Coronary artery (tissue), 2 donors: ENCODE measurements around the gene APOL6.

Source experiments
- DNase-seq: peaks from one replicate; pipeline ENCODE4 v3.0.0-alpha.2; 2017; ENCODE audit warnings: low spot score
- H3K27ac ChIP-seq, 2 donors: fragments of 200-600 bp; sonication (generic); one replicate each; pipeline ENCODE4 v1.5.1; 2016 to 2019
- H3K4me3 ChIP-seq: fragments of 200-600 bp; sonication (generic); 2 replicates; pipeline ENCODE4 v1.5.1; 2016; ENCODE audit warnings: mild to moderate bottlenecking, moderate library complexity
- CTCF ChIP-seq: fragments of 200-600 bp; sonication (generic); IDR thresholded peaks from one replicate; pipeline ENCODE4 v1.5.1; 2019; ENCODE audit warnings: antibody characterized with exemption

APOL6 gene

GRCh38 chr22:35681454-35682052 is 33.3 kb downstream of the APOL6 start:
- no peak for TF ChIP-seq CTCF
- Histone ChIP-seq H3K4me3 (no peak overlapping the region), H3K27ac (no peak overlapping the region)
- no peak for DNase-seq

GRCh38 chr22:35683560-35683959 is 35.3 kb downstream of the APOL6 start:
- DNase-seq = no peak
- H3K4me3 ChIP-seq = no peak overlapping the region
- TF ChIP-seq CTCF = no peak
- no peak overlapping the region for H3K27ac ChIP-seq

- no peak overlapping the region for H3K27ac ChIP-seq
- no peak for DNase-seq
- TF ChIP-seq CTCF = no peak
- no peak overlapping the region for H3K4me3 ChIP-seq
These were observed 36.0 kb downstream of the APOL6 start for GRCh38 chr22:35684270-35684700.

GRCh38 chr22:35684732-35685131 is 36.5 kb downstream of the APOL6 start:
- DNase-seq = no peak
- Histone ChIP-seq H3K4me3 (no peak overlapping the region), H3K27ac (no peak overlapping the region)
- TF ChIP-seq CTCF = no peak

- no peak overlapping the region for H3K4me3 ChIP-seq
- DNase-seq = no peak
- no peak for TF ChIP-seq CTCF
- H3K27ac ChIP-seq = no peak overlapping the region
These were observed 37.5 kb downstream of the APOL6 start for GRCh38 chr22:35685731-35686130.

- no peak for DNase-seq
- H3K27ac ChIP-seq = no peak overlapping the region
- H3K4me3 ChIP-seq = no peak overlapping the region
- no peak for TF ChIP-seq CTCF
These were observed 38.1 kb downstream of the APOL6 start for GRCh38 chr22:35686298-35686697.

- no peak overlapping the region for H3K27ac ChIP-seq
- no peak for DNase-seq
- no peak for TF ChIP-seq CTCF
- no peak overlapping the region for H3K4me3 ChIP-seq
These were observed 39.2 kb downstream of the APOL6 start for GRCh38 chr22:35687461-35687860.
